Middle frontal gyrus (tissue), 1 donor: ENCODE results near the gene MTHFSD.
"Not testable (repeated sequence)": the region's sequence is repeated elsewhere in the genome, so short reads cannot be mapped to it uniquely, and the experiment has no call there.

Experiments
- DNase-seq: peaks from one replicate; pipeline ENCODE4 v3.0.0-alpha.2; 2015; ENCODE audit warnings: low spot score; ENCODE audit errors: extremely low spot score

MTHFSD gene, protein sequence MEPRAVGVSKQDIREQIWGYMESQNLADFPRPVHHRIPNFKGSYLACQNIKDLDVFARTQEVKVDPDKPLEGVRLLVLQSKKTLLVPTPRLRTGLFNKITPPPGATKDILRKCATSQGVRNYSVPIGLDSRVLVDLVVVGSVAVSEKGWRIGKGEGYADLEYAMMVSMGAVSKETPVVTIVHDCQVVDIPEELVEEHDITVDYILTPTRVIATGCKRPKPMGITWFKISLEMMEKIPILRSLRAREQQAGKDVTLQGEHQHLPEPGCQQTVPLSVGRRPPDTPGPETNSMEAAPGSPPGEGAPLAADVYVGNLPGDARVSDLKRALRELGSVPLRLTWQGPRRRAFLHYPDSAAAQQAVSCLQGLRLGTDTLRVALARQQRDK

DNA sequence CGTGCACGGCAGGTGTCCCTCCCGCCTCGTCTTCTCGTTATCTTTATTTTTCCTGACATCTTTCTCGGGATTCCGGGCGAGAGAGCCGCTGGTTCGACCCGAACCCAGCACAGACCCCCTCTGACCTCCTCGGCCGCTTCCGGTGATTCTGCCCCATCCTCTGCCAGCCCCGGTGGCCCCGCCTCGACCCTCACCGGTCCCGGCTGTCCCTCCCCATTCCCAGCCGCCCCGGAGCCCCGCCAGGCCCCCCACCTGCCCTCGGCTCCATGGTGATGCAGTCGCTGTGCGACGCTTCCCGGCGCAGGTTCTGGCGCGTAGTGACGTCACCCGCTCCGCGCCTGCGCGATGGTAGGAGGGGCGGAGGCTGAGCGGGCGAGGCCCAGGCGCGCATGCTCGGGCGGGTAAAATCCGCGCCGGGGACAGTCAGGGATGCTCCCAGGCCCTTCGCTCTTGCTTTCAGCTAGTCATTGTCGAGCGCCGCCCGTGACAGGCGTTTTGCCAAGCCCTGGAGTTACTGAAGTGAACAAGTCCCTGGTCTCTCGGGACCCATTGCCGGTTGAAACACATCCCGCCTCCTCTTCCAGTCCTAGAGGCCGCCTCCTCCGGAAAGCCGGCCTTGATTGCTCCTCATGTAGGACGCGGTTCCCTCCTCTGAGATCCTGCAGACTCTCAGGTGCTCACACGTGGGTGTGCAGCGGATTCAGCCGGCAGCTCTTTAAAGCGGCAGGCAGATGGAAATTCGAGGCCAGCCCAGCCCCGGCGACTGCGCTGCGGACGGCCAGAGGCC lies at the start of gene MTHFSD:
MTHFSD (minus strand) TSS at position 319 of the 787 bp plus-strand sequence; CDS start at position 268, 51 bp downstream.
- DNase-seq: peak; percentile 75

DNA sequence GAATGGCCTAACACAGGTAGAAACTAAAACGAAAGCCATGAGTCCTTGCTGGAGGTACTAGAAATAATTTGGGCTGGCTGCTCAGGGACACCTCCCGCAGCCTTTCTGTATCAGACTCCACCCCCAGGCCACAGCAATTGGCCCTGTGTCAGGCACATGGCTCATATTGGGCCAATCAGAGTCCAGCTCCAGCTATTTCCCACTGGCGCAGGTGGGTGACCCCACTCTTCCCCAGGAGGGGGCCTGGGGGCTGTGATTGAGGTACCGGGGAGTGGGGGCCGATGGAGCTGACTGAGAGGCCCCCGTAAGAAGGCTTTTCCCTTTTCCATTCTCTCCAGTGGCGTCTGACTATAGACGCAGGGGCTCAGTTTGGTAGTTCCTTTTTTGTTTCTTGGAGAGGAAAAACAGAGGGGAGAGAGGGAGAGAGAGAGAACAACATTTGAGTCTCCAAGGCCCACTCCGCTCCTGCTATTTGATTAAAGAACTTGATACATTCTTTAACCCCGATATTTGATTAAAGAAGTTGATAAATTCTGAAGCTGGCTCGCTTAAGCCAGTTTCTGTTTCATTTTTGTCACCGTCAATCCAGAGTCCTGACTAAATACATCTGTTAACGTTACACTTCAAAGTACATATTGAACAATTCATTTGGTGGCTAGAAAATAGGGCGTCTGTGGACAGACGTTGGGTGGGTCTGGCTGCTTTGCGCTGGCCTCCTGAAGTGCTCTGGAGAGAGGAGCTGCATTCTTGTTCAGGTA lies 49.6 kb upstream of the MTHFSD start:
- DNase-seq: no peak

DNA sequence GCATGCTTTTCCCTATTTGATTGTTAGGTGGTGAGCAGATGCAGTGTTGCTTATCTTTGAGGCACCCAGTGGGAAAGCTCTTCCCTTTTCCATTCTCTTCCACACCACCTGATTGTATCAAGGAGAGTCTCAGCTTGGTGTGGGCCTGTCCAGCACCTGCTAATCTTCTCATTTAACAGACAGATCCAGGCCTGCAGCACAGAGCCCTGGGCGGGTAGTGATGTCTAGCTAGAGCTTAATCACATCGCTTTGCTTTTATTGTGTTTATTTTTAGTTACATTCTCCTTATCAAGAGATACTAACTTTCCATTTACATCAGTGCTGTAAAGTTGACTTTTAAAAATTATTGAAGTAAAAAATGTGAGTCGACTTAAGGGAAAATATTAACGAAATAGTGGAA lies 47.5 kb upstream of the MTHFSD start:
- no peak for DNase-seq

DNA sequence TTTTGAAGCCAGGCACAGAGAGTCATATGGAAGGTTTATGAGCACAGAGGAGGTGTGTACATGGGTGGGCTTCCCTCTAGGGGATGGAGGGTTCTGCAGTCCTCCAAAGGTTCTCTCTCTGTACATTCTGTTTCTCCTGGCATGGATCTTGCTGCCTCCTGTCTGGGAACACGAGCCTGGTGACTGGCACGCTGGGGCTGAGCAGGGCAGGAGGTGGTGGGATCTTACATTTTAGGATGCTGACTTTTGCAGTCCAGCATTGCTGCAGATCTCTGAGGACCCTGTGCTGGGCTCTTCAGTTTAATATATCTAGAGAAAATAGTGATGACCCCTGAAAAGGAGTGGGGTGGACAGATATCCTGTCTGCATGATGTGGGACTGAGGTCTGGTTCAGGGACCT lies 46.3 kb upstream of the MTHFSD start:
- no peak for DNase-seq

DNA sequence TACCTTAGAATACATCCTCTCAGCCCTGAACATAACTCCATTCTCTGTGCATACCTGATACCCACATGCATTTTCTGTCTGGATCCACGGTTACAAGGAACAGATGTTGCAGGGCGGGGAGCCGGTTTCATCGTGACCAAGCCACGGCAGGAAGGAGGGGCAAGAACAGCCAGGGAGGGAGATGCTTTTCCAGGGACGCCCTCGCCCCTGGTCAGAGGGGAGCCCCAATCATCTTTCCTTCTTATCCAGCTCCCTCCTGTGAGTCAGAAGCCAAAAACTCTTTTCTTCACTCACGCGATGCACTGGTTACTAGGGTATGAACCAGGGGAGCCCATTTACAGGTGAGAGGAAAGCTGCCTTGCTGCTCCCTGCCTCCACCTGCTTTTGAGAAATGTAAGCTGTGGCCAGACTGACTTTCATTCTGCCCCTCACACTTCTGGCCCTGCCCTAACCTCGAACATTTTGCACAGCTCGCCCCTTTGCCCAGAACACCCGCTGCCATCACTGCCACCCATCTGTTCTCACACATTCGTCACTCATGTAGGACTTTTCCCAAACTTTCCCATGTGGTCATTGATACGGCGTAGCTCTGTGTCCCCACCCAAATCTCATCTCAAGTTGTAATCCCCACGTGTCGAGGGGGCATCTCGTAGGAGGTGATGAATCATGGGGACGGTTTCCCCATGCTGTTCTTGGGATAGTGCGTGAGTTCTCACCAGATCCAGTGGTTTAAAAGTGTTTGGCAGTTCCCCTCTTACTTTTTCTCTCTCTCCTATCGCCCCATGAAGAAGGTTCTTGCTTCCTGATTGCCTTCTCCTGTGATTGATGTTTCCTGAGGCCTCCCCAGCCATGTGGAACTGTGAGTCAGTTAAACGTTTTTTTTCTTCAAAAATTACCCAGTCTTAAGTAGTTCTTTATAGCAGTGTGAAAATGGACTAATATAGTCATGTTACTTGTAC lies 43.9 kb upstream of the MTHFSD start:
- DNase-seq: no peak

DNA sequence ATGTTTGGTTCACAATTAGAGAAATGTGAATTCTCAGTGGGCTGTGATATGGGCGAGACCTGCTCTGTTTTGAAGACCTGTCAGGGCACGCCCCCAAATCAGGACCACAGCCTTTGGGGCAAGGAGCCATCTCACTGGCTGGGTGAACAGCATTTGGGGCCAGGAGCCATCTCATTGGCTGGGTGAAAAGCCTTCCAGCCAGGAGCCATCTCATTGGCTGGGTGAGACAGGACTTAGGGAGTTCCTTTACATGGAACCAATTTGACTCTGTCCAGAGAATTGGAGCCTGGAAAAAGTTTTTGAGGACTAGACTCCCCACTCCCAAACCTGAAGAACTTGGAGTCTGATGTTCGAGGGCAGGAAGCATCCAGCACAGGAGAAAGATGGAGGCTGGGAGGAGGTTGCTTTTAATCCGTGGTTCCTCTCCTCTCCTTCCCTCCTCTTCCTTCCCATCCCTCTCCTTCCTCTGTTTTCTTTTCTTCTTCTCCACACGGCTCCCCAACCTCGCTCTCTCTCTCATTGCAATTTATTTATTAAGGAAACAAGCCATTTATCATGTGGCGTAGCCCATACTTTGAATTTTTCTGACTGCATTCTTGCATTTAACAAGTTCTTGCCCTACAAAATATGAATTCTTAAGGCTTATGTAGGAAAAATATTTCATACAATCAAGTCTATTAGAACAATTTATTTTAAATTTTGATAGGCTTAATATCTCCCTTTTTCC lies 43.0 kb upstream of the MTHFSD start:
- DNase-seq: no peak

DNA sequence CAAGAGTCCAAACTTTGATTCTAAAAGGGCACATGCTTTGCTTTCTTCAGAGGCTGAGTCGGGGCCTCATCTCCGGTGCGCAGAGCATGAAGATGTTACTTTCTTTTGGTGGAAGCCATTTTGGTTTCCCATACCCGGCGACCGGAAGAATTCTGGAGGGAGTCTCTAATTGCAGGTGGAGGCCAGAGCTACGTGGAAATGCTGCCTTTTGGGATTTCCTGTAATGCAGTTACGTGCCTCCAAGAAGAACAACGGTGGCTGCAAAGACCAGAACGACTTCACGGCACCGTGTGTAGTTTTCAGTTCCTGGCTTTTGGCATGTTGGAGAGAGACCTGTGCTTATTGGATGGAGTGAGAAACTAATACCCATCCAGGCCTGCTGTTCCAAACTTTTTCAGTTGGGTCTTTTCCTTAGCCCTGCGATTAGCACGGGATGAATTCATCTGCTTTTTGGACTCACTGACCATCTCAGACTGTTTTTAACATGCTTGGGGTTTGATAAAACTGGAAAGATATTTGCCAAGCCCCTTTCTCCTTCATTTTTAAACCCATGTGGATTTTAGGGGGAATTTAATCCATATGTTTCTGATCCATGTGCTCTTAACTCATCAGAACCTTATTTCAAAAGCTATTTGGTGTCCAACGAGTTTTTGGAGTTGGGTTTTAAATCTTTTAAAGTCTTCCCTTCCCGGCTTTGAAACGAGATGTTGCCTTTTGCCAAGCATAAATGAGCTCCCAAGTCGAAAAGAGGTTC lies 42.3 kb upstream of the MTHFSD start:
- no peak for DNase-seq

DNA sequence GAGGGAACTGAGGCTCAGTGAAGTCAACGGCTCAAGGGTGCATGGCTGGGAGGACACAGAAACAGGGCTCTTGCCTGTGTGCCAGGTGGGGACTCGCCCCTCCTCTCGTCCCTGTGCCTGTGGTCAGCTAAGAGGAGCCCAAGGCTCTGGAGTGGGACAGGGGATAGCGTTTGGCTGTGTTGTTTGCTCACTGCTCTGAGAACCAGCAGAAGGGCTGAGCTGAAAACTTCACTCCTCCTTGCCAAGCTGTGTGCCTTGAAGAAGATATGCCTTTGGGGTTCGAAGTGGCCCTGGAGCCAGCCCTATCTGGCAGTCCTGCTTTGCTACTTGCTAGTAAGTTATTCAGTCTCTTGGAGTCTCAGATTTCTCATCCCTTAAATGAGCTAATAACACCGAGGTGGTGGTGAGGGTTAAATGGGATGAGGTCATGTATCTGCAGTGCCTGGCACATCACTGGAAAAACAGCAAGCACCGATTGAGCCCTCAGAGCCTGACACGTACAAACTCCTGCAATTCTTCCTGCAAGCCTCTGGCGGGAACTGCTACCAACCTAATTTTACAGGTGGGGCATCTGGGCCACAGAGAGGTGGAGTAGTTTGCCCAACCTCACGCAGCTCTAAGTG lies 41.1 kb upstream of the MTHFSD start:
- DNase-seq: no peak

DNA sequence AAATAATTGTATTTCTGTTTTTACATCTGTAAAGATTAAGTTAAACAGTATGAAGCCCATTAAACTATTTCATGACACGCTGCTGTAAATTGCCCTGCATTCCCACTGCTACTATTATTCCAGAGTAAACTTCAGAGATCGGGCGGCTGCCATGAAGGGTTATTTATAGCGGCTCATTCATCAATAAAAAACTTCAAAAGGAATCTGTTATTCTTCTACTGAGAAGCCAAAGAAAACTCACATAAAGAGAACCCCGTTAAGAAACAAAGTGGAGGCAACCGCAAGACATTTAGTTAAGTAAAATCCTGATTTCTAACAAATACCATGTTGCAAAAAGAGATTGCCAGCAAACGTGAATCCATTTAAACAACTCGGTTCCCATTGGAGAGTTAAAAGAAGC lies 39.7 kb upstream of the MTHFSD start:
- no peak for DNase-seq

DNA sequence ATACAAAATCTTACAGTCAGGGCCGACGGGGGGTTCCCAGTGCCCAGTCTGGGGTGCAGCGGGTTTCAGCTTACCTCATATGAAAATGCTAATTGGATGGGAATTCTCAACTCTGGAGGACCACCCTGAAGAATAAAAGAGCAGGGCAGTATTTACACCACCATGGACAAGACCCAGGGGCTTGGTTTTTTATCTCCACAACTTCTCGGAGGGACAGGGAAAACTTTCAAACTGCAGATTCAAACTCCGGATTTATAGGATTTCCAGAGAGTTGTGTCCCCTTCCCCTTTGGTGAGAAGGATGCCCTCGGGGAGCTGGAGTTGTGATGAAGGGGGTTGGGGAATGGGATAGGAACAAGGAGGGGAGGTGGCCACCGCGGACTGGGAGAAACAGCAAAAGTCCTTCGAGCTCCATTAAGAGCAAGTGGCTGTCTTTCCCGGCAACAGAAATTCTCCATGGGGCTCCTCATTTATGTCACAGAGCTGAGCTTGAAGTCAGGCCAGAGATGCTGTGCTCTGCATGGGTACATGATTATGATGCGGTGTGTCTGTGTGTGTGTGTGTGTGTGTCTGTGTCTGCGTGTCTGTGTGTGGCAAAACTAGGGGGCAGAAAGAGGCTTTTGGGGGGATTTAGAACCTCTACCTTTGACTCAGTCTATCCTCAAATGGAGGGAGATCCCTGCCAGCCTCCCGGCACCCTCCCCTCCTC lies 39.0 kb upstream of the MTHFSD start:
- DNase-seq: no peak

DNA sequence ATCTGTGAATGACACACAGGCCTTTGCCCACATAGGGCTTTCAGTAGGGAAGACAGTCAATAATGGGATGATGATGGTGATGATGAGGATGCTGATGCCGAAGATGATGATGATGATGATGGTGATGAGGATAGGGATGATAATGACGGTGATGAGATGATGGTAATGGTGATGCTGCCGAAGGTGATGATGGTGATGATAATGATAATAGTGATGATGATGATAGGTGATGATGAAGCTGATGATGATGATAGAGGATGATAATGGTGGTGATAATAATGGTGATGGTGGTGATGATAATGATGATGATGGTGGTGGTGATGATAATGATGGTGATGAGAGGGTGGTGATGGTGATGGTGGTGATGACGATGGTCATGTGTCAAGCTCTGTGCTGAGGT lies 36.2 kb upstream of the MTHFSD start:
- no peak for DNase-seq

DNA sequence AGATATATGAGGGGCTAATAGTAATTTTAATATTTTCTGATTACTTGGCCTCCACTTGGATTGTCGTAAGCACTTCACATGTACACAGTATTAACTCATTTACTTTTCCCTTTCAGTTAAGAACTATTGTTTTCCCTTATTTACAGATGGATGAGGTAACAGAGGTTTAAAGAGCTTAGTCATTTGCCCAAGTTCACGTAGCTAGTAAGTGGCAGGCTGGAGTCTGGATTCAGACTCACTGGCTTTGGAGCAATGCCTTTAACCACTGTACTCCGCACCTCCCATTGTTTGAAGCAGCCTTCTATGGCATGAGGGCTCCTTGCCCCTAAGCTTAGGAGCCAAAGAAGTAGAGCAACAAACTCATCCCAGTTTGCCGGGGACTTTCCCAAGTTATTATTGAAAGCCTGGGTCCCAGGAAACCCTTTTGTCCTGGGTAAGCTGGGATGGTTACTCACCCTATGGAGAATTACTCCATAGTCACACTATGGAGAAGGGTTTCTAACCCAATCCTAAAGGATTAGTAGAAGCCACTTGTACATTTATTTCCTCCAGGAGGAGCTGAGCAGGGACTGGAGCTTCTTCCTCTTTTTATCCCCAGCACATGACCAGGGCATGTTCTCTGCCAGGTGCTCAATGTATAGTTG lies 35.6 kb upstream of the MTHFSD start:
- DNase-seq: no peak

DNA sequence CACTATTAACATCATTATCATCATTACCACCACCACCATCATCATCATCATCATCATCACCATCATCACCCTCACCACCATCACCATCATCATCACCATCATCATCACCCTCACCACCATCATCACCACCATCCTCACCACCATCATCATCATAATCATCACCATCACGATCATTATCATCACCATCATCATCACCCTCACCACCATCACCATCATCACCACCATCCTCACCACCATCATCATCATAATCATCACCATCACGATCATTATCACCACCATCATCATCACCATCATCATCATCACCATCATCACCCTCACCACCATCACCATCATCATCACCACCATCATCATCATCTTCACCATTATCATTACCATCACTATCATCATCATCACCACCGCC lies 32.9 kb upstream of the MTHFSD start:
- DNase-seq: not testable (repeated sequence)

DNA sequence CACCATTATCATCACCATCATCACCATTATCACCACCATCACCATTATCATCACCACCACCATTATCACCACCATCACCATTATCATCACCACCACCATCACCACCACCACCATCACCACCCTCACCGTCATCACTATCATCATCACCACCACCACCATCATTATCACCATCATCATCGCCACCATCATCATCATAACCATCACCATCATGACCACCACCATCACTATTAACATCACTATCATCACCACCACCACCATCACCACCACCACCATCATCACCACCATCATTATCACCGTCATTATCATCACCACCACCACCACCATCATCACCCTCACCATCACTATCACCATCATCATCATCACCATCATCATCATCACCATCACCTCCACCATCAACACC lies 32.5 kb upstream of the MTHFSD start:
- DNase-seq: no peak

DNA sequence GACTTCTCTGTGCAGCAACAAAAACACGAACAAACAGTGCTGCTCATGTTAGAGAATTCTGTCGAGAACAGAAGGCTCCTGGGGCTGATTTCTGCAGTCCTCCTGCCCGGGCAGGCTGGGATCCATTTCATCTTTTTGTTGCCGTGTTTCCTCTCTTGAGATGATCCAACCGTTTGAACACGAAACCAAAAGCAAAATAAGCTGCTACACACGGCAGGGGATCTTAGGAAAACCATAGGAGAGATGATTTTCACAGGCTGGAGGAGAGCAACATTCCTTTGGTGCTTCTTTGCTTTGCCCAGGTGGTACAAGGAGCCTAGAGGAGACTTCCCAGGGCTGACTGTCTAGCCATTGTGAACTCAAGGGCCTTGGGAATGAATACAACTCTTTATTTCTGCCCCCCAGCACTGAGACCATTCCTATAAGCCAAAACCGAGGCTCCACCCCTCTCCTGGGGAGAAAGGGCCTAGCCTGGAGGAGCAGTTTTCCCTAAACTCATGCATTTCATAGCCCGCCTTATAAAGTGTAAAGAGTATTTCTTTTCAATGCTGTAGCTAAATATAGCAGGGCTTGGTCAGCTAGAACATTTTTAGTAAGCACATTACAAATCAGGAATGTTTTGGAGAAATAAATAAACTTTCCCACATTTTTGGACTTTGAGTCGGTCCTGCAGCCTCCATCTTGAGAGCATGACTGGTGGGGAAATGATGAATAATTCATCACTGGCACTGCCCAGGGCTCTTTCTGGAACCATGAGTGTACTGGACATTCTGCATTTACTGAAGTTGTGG lies 31.0 kb upstream of the MTHFSD start:
- DNase-seq: no peak

DNA sequence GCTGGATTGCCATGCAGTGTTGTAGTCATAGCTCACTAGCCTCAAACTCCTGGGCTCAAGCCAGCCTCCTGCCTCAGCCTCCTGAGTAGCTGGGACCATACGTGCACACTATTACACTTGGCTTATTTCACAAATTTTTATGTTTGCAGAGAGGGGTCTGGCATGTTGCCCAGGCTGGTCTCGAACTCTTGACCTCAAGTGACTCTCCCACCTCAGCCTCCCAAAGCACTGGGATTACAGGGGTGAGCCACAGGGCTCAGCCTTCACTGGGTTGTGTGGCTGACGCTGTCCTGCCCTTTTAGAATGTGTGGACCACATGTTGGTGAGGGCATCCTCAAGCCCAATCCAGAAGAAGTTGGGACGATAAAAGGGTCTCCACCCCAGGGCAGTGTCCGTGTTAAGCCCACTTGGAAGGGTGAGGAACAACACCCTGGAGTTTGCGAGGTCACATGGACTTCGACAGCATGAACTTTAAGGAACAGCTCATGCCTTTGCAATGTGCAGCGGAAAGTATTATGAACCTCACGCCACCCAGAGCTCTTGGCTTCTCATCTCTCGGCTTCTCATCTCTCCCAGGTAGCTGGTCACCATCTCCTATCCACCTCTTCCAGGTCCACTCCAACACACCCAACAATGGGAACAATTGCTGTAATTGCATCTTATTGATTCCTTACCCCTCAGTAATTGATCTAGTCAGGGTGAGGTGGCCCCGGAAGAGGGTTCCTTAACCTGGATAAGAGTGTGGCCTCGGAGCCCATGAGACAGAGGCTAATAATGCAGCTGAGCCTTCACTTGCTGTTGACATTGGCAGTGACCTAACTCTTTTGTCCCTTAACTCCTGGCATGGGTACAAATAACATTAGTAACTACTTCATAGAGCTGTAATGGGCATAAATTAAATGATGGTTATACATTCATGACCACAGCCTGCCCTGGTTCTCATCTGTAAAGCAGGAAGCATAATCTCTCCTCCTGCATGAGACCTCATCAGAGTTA lies 30.0 kb upstream of the MTHFSD start:
- no peak for DNase-seq
